ENCODE measurements around the gene MPZL2. TPM values are rescaled to one million over a fixed set of nuclear protein-coding genes. Genes with fewer than 3 reads are reported as not detected.

The MPZL2 gene
- total and polyA plus RNA-seq, 10 of the 15 experiments (the other 5 are each of a cell fraction or from before 2014, with no cell fraction given), result 0.81 to 4.8 (median 3.1) TPM

DNA sequence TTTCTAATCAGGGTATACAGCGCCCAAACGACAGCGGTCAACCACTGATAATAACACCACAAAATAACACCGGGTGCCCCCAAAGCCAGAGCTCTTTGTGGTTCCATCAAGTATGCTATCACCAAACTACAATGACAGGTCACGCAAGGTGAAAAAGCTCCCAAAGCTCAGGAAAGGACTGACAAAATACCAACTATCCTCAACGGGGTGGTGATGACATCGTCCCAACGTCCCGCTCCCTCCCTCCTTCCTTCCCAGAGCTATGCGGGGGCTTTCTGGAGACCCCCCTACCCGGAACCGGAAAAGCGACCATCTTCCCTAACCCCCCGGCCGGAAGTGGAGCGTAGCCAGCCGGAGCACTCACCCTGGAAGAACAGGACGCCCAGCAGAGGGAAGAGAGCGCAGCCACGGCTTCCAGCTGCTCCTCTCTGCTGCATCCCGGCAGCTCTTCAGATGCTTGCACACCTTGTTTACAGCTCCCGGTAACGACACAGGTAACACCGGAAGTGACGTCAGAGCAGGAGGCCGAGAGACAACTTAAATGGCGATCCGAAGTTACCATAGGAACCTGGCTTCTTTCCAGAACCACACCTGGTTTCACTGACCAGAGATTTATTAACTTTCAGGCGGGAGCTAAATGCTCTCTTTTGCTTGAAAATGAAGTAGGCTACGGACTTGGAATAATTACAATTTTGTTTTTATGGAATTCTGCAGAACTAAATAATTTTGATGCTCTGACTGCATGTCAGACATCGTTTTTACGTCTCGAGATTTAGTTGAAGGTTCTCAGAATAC lies 12.0 kb downstream of the MPZL2 start, which contains the start of gene MPZL3 (continued):
- TF ChIP-seq NR2F1 (conservative IDR thresholded peaks at IDR 0.05) (peak; percentile 65), STAT1 (conservative IDR thresholded peaks at IDR 0.05) (0 out of 2 replicates have a peak, but pooled peaks have one; percentile 28), DPF2 (IDR thresholded peaks at IDR 0.05) (peak; percentile 68; the same call in 1 of the 2 replicates), MTA3 (IDR thresholded peaks at IDR 0.05; ENCODE audit: borderline replicate concordance, low read length) (0 out of 2 replicates have a peak, but pooled peaks have one; percentile 49), SUZ12 (IDR thresholded peaks at IDR 0.05; ENCODE audit: unreplicated experiment) (no peak), RB1 (IDR thresholded peaks at IDR 0.05; ENCODE audit: borderline replicate concordance) (peak; percentile 74), HDGF (IDR thresholded peaks at IDR 0.05) (0 out of 2 replicates have a peak, but pooled peaks have one; percentile 30), EP300 (IDR thresholded peaks at IDR 0.05; ENCODE audit: borderline replicate concordance in 1 of 2, control insufficient read depth in 1 of 2, low read depth in 2 of 2, low read length in 2 of 2) (peak in 1 of 2 experiments; percentile 17; a peak in 1 of 4 replicates), ZSCAN29 (IDR thresholded peaks at IDR 0.05) (no peak), NRF1 (conservative IDR thresholded peaks at IDR 0.05; ENCODE audit: low read depth, low read length) (no peak), POLR2A (IDR thresholded peaks at IDR 0.05; ENCODE audit: low read depth, low read length) (peak; percentile 80), IKZF1 (conservative IDR thresholded peaks at IDR 0.05) (peak; percentile 86)
- TF ChIP-seq, protein P1, sequence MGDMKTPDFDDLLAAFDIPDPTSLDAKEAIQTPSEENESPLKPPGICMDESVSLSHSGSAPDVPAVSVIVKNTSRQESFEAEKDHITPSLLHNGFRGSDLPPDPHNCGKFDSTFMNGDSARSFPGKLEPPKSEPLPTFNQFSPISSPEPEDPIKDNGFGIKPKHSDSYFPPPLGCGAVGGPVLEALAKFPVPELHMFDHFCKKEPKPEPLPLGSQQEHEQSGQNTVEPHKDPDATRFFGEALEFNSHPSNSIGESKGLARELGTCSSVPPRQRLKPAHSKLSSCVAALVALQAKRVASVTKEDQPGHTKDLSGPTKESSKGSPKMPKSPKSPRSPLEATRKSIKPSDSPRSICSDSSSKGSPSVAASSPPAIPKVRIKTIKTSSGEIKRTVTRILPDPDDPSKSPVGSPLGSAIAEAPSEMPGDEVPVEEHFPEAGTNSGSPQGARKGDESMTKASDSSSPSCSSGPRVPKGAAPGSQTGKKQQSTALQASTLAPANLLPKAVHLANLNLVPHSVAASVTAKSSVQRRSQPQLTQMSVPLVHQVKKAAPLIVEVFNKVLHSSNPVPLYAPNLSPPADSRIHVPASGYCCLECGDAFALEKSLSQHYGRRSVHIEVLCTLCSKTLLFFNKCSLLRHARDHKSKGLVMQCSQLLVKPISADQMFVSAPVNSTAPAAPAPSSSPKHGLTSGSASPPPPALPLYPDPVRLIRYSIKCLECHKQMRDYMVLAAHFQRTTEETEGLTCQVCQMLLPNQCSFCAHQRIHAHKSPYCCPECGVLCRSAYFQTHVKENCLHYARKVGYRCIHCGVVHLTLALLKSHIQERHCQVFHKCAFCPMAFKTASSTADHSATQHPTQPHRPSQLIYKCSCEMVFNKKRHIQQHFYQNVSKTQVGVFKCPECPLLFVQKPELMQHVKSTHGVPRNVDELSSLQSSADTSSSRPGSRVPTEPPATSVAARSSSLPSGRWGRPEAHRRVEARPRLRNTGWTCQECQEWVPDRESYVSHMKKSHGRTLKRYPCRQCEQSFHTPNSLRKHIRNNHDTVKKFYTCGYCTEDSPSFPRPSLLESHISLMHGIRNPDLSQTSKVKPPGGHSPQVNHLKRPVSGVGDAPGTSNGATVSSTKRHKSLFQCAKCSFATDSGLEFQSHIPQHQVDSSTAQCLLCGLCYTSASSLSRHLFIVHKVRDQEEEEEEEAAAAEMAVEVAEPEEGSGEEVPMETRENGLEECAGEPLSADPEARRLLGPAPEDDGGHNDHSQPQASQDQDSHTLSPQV (IDR thresholded peaks at IDR 0.05), result no peak
- TF ChIP-seq, protein P2, sequence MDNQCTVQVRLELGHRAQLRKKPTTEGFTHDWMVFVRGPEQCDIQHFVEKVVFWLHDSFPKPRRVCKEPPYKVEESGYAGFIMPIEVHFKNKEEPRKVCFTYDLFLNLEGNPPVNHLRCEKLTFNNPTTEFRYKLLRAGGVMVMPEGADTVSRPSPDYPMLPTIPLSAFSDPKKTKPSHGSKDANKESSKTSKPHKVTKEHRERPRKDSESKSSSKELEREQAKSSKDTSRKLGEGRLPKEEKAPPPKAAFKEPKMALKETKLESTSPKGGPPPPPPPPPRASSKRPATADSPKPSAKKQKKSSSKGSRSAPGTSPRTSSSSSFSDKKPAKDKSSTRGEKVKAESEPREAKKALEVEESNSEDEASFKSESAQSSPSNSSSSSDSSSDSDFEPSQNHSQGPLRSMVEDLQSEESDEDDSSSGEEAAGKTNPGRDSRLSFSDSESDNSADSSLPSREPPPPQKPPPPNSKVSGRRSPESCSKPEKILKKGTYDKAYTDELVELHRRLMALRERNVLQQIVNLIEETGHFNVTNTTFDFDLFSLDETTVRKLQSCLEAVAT (IDR thresholded peaks at IDR 0.05), result peak; percentile 86
- TF ChIP-seq, protein P3, sequence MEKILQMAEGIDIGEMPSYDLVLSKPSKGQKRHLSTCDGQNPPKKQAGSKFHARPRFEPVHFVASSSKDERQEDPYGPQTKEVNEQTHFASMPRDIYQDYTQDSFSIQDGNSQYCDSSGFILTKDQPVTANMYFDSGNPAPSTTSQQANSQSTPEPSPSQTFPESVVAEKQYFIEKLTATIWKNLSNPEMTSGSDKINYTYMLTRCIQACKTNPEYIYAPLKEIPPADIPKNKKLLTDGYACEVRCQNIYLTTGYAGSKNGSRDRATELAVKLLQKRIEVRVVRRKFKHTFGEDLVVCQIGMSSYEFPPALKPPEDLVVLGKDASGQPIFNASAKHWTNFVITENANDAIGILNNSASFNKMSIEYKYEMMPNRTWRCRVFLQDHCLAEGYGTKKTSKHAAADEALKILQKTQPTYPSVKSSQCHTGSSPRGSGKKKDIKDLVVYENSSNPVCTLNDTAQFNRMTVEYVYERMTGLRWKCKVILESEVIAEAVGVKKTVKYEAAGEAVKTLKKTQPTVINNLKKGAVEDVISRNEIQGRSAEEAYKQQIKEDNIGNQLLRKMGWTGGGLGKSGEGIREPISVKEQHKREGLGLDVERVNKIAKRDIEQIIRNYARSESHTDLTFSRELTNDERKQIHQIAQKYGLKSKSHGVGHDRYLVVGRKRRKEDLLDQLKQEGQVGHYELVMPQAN (conservative IDR thresholded peaks at IDR 0.05), result peak; percentile 62
- TF ChIP-seq, protein P4, sequence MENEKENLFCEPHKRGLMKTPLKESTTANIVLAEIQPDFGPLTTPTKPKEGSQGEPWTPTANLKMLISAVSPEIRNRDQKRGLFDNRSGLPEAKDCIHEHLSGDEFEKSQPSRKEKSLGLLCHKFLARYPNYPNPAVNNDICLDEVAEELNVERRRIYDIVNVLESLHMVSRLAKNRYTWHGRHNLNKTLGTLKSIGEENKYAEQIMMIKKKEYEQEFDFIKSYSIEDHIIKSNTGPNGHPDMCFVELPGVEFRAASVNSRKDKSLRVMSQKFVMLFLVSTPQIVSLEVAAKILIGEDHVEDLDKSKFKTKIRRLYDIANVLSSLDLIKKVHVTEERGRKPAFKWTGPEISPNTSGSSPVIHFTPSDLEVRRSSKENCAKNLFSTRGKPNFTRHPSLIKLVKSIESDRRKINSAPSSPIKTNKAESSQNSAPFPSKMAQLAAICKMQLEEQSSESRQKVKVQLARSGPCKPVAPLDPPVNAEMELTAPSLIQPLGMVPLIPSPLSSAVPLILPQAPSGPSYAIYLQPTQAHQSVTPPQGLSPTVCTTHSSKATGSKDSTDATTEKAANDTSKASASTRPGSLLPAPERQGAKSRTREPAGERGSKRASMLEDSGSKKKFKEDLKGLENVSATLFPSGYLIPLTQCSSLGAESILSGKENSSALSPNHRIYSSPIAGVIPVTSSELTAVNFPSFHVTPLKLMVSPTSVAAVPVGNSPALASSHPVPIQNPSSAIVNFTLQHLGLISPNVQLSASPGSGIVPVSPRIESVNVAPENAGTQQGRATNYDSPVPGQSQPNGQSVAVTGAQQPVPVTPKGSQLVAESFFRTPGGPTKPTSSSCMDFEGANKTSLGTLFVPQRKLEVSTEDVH (IDR thresholded peaks at IDR 0.05; ENCODE audit: low read depth, partially characterized antibody), result peak; percentile 92

Data from GM12878 (cell line).